D721Med (cell line): Measurements from ENCODE around the gene CFH.
A peak's percentile ranks its signal among the peaks of the same experiment; 100 is the strongest.
"Not testable (repeated sequence)": the region's sequence is repeated elsewhere in the genome, so short reads cannot be mapped to it uniquely, and the experiment has no call there.

Experiments
- DNase-seq: peaks from one replicate; pipeline ENCODE4 v3.0.0; 2011; ENCODE audit warnings: low spot score; ENCODE audit not compliant: insufficient read length
- FAIRE-seq: peaks from 2 replicates; lab custom pipeline; 2011; peaks lifted over from hg19 to GRCh38; lab: Jason Lieb, UNC
- TF ChIP-seq, protein P1 (sequence below): IDR thresholded peaks from 2 replicates; pipeline ENCODE4 v1.5.1; 2012; ENCODE audit warnings: mild to moderate bottlenecking, control low read depth; ENCODE audit not compliant: insufficient read depth; ENCODE audit errors: missing control alignments

The CFH gene

DNA sequence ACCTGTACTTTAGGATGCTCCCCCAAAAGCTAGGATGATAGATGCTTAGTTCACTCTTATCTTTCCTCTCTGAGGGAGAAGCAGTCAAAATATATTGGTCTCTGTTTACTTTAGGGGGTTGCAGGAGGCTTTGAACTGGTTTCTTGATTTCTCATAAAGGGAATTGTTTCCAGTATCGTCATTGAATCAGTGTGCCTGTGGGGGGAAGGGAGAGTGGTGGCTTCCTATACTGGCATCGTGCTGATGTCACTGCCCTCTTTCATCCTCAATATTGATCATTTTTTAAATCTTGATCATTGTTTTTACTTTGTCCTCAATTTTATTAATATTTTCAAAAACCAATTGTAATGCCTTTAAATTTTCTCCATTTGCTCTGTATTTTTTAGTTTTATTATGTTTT is 82.6 kb downstream of the CFH start:
- no peak for DNase-seq

DNA sequence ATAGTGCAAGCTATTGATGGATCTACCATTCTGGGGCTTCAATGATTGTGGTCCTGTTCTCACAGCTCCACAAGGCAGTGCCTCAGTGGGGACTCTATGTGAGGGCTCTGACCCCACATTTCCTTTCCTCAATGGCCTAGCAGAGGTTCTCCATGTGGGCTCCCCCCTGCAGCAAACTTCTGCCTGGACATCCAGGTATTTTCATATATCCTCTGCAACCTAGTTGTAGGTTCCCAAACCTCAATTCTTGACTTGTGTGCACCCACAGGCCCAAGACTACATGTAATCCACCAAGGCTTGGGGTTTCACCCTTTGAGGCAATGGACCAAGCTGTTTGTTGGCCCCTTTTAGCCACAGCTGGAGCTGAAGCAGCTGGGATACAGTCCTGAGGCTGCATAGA is 86.9 kb downstream of the CFH start:
- FAIRE-seq (no peak), DNase-seq (no peak)
- TF ChIP-seq, protein P1, sequence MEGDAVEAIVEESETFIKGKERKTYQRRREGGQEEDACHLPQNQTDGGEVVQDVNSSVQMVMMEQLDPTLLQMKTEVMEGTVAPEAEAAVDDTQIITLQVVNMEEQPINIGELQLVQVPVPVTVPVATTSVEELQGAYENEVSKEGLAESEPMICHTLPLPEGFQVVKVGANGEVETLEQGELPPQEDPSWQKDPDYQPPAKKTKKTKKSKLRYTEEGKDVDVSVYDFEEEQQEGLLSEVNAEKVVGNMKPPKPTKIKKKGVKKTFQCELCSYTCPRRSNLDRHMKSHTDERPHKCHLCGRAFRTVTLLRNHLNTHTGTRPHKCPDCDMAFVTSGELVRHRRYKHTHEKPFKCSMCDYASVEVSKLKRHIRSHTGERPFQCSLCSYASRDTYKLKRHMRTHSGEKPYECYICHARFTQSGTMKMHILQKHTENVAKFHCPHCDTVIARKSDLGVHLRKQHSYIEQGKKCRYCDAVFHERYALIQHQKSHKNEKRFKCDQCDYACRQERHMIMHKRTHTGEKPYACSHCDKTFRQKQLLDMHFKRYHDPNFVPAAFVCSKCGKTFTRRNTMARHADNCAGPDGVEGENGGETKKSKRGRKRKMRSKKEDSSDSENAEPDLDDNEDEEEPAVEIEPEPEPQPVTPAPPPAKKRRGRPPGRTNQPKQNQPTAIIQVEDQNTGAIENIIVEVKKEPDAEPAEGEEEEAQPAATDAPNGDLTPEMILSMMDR: no peak

More for the DNA sequence above, 82.6 kb downstream of the CFH start:
- no peak for FAIRE-seq
- TF ChIP-seq, protein P1: no peak

DNA sequence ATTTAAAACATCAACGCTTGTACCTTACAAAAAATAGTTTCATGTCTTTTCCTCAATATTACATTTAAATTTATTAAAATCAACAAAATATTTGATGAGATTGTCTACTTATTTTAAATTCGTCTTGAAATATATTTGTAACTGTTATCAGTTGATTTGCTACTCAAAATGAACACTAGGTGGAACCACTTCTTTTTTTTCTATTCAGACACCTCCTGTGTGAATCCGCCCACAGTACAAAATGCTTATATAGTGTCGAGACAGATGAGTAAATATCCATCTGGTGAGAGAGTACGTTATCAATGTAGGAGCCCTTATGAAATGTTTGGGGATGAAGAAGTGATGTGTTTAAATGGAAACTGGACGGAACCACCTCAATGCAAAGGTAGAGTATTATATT is 91.4 kb downstream of the CFH start:
- peak; percentile 97 for FAIRE-seq
- TF ChIP-seq, protein P1: peak; percentile 42
- not testable (repeated sequence) for DNase-seq

DNA sequence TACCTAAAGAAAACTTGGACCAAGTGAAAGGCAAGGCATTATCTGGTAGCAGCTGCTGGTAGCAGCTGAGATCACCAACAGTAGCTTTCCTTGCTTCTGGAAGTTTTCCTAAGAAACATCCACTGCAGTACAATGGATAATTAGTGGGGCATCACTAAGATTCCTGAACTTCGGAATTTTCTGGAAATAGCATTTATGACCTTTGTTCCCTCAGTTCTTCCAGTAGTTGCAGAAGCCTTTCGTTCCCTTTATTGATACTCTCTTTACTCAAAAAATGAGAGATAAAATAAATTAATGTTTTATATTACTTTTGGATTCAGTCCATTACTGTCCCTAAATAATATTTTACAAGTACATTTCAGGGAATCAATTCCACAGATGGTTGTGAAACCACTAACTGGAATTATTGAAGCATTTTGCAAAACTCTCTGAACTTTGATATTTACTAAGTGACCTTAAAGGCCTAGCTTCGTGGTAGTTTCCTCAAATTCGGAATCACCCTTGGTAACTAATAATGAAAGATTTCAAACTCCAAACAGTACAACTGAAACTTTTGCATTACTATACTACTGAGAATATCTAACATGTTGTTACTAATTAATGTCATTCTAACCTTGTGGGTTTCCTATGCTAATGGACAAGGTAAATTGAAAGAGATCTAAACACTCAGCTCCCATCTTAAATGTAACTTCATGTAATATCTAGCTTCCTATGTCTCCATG is 113.3 kb downstream of the CFH start:
- not testable (repeated sequence) for DNase-seq
- peak; percentile 96 for FAIRE-seq

DNA sequence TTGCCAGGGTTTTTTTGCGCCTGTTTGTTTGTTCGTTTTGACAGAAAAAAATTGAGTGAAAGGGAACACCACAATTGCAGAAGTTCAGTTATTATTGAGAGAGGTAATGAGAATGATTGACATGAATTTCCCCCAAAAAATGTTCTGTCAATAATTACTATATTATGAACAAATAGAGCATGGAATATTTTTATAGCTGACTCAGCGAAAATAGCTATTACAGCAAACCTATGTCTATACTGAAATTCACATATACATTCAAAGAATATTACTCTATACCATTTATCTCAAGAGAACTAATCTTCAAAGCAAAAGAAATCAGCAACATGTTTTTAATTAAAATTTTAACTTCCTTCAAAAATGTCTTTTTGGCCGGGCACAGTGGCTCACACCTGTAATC is 118.0 kb downstream of the CFH start:
- FAIRE-seq, DNase-seq: not testable (repeated sequence)

DNA sequence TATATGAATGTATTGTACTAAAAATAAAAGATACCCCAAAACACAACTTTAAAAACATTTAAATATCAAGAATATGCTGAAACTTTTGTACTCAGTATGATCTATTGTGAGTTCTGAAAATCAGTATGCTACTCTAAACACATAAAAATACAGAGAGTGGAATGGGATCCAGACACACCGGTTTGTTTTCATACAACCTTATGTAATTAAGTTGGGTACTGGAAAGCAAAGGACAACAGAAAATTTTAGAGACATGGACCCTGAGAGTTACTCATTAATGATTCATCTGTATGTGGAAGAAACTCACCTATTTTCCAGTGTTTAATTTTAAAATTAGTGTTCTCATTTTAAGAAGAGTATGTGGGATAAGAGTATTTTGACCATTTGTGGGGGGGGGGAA is 121.9 kb downstream of the CFH start:
- FAIRE-seq: no peak
- TF ChIP-seq, protein P1: no peak
- no peak for DNase-seq

DNA sequence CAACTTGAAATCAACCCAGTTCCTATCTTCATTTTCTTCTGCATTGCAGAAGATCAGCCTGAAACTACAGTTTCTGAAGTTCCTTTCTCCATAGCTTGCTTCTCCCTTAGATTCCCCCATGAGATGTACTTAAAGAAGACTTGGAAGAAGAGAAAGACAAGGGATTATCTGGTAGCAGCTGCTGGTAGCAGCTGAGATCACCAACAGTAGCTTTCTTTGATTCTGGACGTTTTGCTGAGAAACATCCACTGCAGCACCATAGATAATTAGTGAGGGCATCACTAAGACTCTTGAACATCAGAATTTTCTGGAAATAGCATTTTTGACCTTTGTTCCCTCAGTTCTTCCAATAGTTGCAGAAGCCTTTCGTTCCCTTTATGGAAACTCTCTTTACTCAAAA is 122.3 kb downstream of the CFH start:
- no peak for FAIRE-seq
- no peak for DNase-seq
- TF ChIP-seq, protein P1: no peak

DNA sequence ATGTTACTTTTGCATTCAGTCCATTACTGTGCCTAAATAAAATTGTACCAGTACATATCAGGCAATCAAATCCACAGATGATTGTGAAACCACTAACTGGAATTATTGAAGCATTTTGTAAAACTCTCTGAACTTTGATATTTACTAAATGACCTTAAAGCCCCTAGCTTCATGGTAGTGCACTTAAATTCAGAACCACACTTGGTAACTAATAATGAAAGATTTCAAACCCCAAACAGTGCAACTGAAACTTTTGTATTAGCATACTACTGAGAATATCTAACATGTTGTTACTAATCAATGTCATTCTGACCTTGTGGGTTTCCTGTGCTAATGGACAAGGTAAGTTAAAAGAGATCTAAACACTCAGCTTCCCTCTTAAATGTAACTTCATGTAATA is 122.8 kb downstream of the CFH start, which contains the start of gene CFHR3:
TSS of gene CFHR3 (plus strand) at position 238 of the 400 bp plus-strand sequence. CDS start at position 285, 47 bp downstream.
- TF ChIP-seq, protein P1: no peak
- peak; percentile 90 for FAIRE-seq
- DNase-seq: no peak
